ENCODE measurements around the gene ANAPC2.
"Not testable (repeated sequence)": the region's sequence is repeated elsewhere in the genome, so short reads cannot be mapped to it uniquely, and the experiment has no call there.

The ANAPC2 gene

DNA sequence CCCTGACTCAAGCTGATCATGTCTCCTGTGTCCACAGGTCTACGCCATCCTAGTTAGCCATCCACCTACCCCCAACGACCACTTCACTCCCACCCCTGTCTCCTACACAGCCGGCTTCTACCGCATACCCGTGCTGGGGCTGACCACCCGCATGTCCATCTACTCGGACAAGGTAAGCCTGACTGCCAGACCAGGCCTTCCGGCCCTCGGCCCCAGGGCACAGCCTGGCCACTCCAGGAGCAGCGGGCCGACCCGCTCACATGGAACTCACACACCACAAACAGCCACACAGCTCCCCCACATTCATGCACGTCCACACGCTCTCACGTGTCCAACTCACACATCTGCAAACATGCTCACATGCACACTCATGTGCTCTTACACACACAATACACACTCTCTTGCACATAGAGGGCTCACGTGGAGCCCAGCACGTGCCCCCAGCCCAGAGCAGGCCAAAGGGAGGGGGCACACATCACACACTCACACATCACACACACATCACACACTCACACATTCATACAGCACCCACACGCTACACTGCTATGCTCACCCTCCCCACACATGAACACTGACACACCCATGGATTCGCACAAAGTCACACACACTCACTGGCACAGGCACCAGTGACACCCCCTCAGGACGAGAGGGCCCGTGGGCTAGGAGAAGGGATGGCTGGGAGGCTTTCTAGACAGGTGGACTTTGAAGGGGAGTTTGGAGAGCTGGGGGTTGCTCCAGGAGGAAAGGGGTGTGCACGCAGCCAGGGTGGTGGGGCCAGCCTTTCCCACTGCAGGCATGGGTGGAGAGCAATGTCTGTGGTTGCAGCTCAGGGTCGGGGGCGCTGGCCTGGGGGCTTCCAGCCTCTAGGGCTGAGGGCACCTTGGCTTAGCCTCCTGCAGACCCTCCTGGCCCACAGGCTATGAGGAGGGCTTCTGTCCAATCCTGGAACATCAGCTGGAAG lies 46.1 kb downstream of the ANAPC2 start:
- no peak for DNase-seq

DNA sequence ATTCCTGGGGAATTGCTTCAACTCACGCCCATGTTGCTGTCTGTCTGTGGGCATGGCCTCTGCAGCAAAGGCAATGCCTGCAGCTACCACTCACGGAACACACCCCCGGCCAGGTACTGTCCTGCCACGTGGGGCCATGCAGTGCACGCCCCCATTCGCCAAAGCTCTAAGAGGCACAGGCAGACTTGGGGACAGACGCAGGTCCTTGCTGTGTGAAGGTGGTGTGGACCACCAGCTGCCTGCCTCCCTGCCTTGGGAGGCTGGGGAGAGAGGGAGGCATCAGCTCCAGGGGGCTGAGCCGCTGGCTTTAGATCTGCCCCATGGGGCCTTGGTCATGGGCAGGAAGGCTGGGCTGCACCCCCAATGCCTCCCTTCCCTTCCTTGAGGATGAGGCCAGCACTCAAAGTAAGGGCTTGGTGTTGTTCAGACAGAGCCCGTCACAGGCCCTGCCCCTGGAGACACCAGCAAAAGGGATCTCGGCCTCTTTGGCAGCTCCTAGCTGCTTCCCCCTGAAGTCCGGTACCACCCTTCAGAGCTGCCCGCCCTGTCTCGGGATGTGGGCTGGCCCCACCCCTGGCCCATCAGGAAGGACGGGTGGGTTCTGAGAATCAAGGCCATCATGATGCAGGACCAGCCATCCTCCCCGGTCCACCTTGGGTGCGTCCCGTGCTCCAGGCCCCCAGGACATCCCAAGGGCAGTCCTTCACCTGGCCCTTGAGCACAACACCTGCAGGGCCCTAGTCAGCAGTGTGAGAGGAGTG lies 47.1 kb downstream of the ANAPC2 start:
- DNase-seq: no peak

DNA sequence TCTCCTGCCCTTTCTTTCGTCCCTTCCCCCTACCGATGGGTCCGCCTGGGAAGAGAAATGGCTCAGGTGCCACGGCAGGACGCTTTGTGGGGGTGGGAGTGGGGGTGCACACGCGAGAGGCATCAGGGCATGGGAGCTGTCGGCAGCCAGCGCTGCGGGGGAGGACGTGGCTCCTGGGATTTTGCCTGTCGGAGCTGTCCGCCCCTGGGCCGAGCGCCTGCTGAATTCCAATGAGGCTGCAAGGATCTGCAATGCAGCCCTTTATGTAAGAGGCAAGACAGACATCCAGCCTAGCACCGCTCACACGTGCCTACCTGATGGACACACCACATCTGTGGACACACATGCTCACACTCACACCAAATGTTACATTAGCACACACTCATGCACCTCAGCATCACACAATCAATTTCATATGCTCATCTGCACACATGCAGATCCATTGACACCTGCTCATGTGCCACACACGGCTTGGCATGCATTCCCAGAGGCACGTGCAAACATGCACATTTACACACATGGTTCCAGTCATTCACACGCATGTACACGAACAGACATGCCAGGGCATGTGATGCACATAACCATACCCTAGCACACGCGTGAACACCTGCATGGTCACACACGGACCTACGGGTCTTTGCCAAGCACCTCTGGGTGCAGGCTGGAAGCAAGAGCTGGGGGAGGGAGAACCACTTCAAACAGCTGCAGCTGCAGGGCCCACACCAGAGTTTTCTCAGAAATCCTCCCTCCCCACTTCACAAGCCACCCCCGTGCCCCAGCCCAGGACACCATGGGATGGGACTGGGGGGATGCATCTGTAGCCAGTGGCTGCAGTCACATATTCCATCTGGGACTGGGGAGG lies 48.0 kb downstream of the ANAPC2 start:
- no peak for DNase-seq

- no peak for DNase-seq
These were observed 48.8 kb downstream of the ANAPC2 start for GRCh38 chr9:137139468-137140150.

DNA sequence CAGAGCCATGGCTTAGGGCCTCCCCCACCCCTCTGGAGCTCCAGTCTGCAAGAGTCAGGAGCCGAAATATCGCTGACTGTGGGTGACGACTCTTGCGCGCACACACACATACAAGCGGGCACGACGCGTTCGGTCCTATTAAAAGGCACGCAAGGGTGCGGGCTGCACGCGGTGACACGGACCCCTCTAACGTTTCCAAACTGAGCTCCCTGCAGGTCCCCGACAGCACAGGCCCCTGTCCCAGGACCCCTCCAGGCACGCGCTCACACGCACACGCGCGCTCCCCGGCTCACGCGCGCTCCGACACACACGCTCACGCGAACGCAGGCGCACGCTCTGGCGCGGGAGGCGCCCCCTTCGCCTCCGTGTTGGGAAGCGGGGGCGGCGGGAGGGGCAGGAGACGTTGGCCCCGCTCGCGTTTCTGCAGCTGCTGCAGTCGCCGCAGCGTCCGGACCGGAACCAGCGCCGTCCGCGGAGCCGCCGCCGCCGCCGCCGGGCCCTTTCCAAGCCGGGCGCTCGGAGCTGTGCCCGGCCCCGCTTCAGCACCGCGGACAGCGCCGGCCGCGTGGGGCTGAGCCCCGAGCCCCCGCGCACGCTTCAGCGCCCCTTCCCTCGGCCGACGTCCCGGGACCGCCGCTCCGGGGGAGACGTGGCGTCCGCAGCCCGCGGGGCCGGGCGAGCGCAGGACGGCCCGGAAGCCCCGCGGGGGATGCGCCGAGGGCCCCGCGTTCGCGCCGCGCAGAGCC lies 49.5 kb downstream of the ANAPC2 start, which contains the start of gene GRIN1:
Gene GRIN1, plus strand, starts transcription at position 433 of the 746 bp plus-strand sequence. CDS start 333 bp downstream, outside the sequence.
- no peak for DNase-seq

DNA sequence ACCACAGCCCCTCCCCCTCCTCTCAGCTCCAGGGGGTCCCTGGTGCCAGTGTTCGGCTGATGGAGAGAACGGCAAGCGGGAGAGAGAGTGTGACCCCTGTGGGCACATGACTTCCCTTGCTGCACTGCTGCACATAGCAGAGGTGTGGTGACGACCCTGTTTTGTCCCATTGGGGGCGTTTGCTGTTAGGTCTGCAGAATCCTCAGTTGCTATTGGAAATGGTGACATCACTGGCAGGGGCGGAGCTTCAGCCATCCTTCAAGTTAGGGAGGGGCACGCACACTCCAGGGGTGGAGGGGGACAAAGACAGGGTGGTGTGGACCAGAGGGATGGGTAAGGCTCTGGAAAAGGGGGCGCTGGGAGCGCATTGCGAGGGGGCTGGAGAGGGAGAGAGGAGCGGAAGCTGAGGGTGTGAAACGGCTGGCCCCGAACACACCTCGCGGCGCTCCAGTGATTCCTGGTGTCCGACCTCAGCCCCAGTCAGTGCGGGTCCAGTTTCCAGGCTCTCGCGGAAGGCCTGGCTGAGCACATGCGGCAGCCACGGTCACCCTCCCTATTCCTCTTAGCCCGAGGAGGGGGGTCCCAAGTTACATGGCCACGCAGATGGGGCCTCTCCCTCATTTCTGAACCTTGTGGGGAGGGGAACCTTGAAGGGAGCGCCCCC lies 50.2 kb downstream of the ANAPC2 start:
- peak in 1 of 2 experiments; percentile 52 for DNase-seq

GRCh38 chr9:137136881-137137607 lies 51.3 kb downstream of the ANAPC2 start:
- DNase-seq: no peak

DNA sequence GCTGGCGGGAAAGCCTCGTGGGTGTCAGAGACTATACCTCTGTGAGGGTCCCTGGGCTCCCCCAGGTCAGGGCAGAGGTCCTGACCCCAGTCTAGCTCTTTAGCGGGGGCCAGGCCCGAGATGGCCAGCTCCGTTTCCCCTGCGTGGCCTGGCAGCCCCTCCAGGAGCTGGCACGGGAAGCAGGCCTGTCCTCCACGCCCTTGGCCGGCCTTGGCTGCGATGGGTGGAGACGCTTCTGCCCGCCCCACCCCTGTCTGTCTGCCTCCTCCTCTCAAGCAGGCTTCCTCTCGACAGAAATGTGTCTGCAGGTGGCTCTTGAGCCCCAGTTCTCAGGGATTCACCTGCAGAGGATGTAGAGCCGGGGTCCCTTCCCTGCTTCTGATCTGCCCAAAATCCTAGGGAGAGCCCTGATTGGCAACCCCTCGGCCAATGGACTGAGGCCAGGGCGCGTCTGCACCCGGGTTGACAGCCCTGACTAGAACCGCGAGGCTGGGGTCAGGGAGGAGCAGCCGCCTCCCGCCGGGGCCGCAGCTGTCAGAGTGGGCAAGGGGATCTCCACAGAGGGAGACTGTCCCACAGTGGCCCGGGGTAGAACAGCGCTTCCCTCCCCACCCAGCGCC lies 52.0 kb downstream of the ANAPC2 start:
- no peak for DNase-seq

DNA sequence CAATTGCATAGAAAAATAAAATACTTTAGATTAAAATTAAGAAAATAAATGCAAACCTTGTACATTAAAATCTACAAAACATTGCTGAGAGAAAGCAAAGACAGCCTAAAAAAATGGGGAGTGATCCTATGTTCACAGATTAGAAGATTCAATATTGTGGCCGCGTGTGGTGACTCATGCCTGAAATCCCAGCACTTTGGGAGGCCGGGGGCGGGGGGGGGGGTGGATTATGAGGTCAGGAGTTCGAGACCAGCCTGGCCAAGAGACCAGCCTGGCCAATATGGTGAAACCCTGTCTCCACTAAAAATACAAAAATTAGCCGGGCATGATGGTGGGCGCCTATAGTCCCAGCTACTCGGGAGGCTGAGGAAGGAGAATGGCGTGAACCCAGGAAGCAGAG lies 53.2 kb downstream of the ANAPC2 start:
- not testable (repeated sequence) for DNase-seq

DNA sequence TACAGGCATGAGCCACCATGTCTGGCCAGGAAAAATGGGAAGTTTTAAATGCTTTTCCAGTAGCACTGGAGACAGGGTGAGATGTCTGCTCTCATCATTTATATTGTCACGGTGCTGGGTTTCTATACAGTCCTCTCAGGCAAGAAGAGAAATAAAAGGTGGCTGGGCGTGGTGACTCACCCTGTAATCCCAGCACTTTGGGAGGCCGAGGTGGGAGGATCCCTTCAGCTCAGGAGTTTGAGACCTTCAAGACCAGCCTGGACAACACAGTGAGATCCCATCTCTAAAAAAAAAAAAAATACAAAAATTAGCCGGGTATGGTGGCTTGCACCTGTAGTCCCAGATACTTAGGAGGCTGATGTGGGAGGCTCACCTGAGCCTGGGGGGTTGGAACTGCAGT lies 54.2 kb downstream of the ANAPC2 start:
- DNase-seq: no peak

- DNase-seq: no peak
These were observed 58.1 kb downstream of the ANAPC2 start for GRCh38 chr9:137130176-137130755.

GRCh38 chr9:137129456-137130175 lies 58.7 kb downstream of the ANAPC2 start:
- DNase-seq: peak; percentile 56 to 91

GRCh38 chr9:137128862-137129455 lies 59.4 kb downstream of the ANAPC2 start:
- peak in 1 of 2 experiments; percentile 35 for DNase-seq

- no peak for DNase-seq
These were observed 60.0 kb downstream of the ANAPC2 start for GRCh38 chr9:137128158-137128861.

DNA sequence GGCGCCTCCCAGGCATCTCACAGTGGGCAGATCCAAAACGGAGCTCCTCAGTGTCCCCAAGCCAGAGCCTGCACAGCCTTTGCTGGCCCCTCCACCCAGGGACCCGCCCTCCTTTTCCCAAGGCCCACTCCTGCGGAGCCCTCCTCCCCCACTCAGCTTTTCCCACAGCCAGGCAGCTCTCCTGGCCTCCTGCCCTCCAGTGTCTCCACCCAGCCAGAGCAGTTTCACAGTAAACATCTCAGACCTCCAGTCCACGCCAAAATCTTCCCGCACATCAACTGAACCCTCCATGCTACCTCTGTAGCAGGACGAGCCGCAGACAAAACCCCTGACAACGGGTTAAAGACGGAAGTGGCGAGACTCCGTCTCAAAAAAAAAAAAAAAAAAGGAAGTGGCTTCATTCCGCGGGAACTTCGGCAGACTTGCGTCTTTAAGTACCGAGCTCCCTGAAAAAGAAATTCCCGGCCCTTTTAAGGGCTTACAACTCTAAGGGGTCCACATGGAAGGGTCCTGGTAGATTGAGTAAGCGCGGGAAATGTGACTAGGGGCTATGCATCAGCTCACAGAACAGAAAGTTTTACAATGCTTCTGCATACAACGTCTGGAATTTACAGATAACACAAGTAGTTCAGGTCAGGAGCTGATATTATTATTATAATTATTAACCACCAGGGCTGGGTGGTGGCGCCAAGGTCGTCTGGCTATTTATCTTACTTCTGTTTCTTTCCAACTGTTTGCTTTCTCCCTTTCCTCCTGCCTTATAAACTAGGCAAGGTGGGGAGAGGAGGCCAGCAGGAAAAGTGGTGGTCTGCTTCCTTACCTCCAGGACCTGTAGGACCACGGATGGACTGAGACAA lies 60.8 kb downstream of the ANAPC2 start:
- DNase-seq: no peak

DNA sequence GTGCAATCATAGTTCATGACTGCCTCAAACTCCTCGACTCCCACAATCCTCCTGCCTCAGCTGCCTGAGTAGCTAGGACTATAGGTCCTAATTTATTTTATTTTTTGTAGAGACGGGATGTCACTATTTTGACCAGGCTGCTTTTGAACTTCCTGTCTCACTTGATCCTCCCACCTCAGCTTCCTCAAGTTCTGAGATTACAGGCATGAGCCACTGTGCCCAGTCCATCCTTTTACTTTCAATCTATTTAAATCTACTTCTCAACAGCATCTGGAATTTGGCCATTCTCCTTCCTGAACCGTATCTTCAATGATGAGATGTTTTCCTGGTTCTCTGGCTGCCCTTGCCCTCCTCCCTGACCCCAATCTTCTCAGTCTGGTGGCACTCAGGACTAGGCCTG lies 61.6 kb downstream of the ANAPC2 start:
- no peak for DNase-seq
